ENCODE data around the gene C5AR2.
"Not testable (repeated sequence)": the region's sequence is repeated elsewhere in the genome, so short reads cannot be mapped to it uniquely, and the experiment has no call there.

Gene C5AR2

GRCh38 chr19:47379381-47379938 is 47.5 kb downstream of the C5AR2 start:
- peaks cover 83% of the 10 kb centered on the region for H3K36me3 ChIP-seq
- H3K4me3 ChIP-seq (ENCODE audit: low read depth in 1 of 2, low read length in 1 of 2), result no peak overlapping the region
- TF ChIP-seq, protein P1, sequence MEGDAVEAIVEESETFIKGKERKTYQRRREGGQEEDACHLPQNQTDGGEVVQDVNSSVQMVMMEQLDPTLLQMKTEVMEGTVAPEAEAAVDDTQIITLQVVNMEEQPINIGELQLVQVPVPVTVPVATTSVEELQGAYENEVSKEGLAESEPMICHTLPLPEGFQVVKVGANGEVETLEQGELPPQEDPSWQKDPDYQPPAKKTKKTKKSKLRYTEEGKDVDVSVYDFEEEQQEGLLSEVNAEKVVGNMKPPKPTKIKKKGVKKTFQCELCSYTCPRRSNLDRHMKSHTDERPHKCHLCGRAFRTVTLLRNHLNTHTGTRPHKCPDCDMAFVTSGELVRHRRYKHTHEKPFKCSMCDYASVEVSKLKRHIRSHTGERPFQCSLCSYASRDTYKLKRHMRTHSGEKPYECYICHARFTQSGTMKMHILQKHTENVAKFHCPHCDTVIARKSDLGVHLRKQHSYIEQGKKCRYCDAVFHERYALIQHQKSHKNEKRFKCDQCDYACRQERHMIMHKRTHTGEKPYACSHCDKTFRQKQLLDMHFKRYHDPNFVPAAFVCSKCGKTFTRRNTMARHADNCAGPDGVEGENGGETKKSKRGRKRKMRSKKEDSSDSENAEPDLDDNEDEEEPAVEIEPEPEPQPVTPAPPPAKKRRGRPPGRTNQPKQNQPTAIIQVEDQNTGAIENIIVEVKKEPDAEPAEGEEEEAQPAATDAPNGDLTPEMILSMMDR (IDR thresholded peaks at IDR 0.05), result no peak
- H3K9me3 ChIP-seq, result no peaks in the 10 kb centered on the region
- H3K27ac ChIP-seq, result peak overlapping the region; percentile 94
- H3K27me3 ChIP-seq, result no peaks in the 10 kb centered on the region
- peaks cover 66 to 69% of the 10 kb centered on the region in 2 experiments for H3K4me1 ChIP-seq (ENCODE audit: control insufficient read depth in 1 of 2, insufficient read depth in 1 of 2, low read depth in 1 of 2, low read length in 1 of 2)

DNA sequence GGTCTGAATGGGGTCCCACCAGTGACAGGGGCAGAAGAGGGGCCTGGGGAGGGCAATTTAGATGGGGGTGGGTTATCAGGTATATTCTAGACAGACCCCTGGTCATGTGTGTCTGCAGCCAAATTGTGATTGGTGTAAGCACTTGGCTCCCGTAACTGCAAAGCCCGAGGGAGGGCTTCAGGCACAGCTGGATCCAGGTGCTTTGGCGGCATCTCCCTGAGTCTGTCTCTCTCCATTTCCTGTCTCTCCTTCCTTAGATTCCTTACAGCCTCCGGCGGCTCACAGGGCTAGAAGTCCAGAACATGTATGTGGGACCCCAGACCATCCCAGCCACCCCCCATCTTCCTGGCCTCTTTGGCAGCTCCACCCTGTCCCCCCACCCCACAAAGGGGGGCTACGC is 48.6 kb downstream of the C5AR2 start:
- H3K4me3 ChIP-seq (ENCODE audit: low read depth in 1 of 2, low read length in 1 of 2), result peak overlapping the region in 1 of 2 experiments; percentile 19
- H3K27me3 ChIP-seq, result no peaks in the 10 kb centered on the region
- TF ChIP-seq, protein P1 (IDR thresholded peaks at IDR 0.05), result no peak
- H3K27ac ChIP-seq, result peak overlapping the region; percentile 94
- H3K9me3 ChIP-seq, result no peaks in the 10 kb centered on the region
- peaks cover 77 to 80% of the 10 kb centered on the region in 2 experiments for H3K4me1 ChIP-seq (ENCODE audit: control insufficient read depth in 1 of 2, insufficient read depth in 1 of 2, low read depth in 1 of 2, low read length in 1 of 2)
- peaks cover 72% of the 10 kb centered on the region for H3K36me3 ChIP-seq

DNA sequence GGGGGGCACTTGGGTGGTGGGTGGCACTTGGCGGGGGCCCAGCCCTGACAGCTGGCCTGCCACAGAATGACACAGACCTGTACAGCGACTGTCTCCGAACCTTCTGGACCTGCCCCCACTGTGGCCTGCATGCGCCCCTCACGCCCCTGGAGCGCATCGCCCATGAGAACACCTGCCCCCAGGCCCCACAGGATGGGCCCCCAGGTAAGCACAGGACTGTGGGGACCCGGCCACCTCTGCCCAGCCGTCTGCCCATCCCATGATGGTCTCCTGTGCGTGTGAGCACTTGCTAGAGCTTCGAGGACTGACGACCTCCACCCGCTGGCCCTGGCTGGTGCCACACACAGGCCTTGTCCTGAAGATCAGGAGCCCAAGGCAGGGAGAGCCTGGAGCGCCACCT is 49.1 kb downstream of the C5AR2 start:
- Histone ChIP-seq H3K9me3 (no peaks in the 10 kb centered on the region), H3K36me3 (peaks cover 66% of the 10 kb centered on the region), H3K27ac (peak overlapping the region; percentile 94), H3K27me3 (no peaks in the 10 kb centered on the region), H3K4me3 (ENCODE audit: low read depth in 1 of 2, low read length in 1 of 2) (peak overlapping the region in 1 of 2 experiments; percentile 19), H3K4me1 (ENCODE audit: control insufficient read depth in 1 of 2, insufficient read depth in 1 of 2, low read depth in 1 of 2, low read length in 1 of 2) (peaks cover 79 to 82% of the 10 kb centered on the region in 2 experiments)
- TF ChIP-seq, protein P1 (IDR thresholded peaks at IDR 0.05), result no peak

GRCh38 chr19:47381653-47382279 is 49.8 kb downstream of the C5AR2 start:
- H3K4me3 ChIP-seq (ENCODE audit: low read depth in 1 of 2, low read length in 1 of 2), result peak overlapping the region; percentile 8 to 19

DNA sequence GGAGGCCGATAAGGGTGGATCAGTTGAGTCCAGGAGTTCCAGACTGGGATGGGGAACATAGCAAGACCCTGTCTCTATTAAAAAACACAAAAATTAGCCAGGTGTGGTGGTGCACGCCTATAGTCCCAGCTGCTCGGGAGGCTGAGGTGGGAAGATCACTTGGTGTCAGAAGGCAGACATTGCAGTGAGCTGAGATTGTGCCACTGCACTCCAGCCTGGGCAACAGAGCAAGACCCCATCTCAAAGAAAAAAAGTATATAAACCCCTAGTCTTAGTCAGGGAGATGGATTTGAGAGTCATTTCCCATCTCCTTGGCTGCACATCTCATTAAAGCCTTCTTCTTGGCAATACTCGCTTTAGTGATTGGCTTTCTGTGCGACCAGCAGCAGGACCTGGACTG is 51.9 kb downstream of the C5AR2 start:
- H3K4me1 ChIP-seq (ENCODE audit: control insufficient read depth in 1 of 2, insufficient read depth in 1 of 2, low read depth in 1 of 2, low read length in 1 of 2), result peaks cover 91 to 95% of the 10 kb centered on the region in 2 experiments
- H3K9me3 ChIP-seq, H3K27me3 ChIP-seq: not testable (repeated sequence)
- peak overlapping the region in 1 of 2 experiments; percentile 19 for H3K4me3 ChIP-seq (ENCODE audit: low read depth in 1 of 2, low read length in 1 of 2)
- peak overlapping the region; percentile 94 for H3K27ac ChIP-seq
- peaks cover 39% of the 10 kb centered on the region for H3K36me3 ChIP-seq

More at GRCh38 chr19:47381653-47382279, 49.8 kb downstream of the C5AR2 start:
- peaks cover 60% of the 10 kb centered on the region for H3K36me3 ChIP-seq
- no peaks in the 10 kb centered on the region for H3K9me3 ChIP-seq
- TF ChIP-seq, protein P1 (IDR thresholded peaks at IDR 0.05), result peak; percentile 65
- H3K27ac ChIP-seq, result peak overlapping the region; percentile 94
- H3K27me3 ChIP-seq, result no peaks in the 10 kb centered on the region
- peaks cover 79 to 82% of the 10 kb centered on the region in 2 experiments for H3K4me1 ChIP-seq (ENCODE audit: control insufficient read depth in 1 of 2, insufficient read depth in 1 of 2, low read depth in 1 of 2, low read length in 1 of 2)

- peaks cover 32% of the 10 kb centered on the region for H3K36me3 ChIP-seq
- H3K27me3 ChIP-seq; H3K9me3 ChIP-seq; H3K4me3 ChIP-seq (ENCODE audit: low read depth in 1 of 2, low read length in 1 of 2): not testable (repeated sequence)
- H3K4me1 ChIP-seq (ENCODE audit: control insufficient read depth in 1 of 2, insufficient read depth in 1 of 2, low read depth in 1 of 2, low read length in 1 of 2), result peaks cover 98 to 99% of the 10 kb centered on the region in 2 experiments
- H3K27ac ChIP-seq, result peak overlapping the region; percentile 94
Observed at GRCh38 chr19:47384533-47384932, 52.6 kb downstream of the C5AR2 start.

DNA sequence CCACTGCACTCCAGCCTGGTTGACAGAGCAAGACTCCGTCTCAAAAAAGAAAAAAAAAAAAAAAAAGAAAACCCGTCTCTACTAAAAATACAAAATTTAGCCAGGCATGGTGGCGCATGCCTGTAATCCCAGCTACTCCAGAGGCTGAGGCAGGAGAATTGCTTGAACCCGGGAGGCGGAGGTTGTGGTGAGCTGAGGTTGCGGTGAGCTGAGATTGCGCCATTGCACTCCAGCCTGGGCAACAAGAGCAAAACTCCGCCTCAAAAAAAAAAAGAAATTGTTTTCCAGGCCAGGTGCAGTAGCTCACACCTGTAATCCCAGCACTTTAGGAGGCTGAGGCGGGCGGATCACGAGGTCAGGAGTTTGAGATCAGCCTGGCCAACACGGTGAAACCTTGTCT is 54.6 kb downstream of the C5AR2 start:
- not testable (repeated sequence) for H3K27me3 ChIP-seq, H3K9me3 ChIP-seq
- peaks cover 99% of the 10 kb centered on the region in 2 experiments for H3K4me1 ChIP-seq (ENCODE audit: control insufficient read depth in 1 of 2, insufficient read depth in 1 of 2, low read depth in 1 of 2, low read length in 1 of 2)
- peak overlapping the region; percentile 94 for H3K27ac ChIP-seq
- peaks cover 12% of the 10 kb centered on the region for H3K36me3 ChIP-seq
- peak overlapping the region in 1 of 2 experiments; percentile 44 for H3K4me3 ChIP-seq (ENCODE audit: low read depth in 1 of 2, low read length in 1 of 2)

- H3K4me3 ChIP-seq (ENCODE audit: low read depth in 1 of 2, low read length in 1 of 2), result peak overlapping the region; percentile 0 to 44
- H3K27me3 ChIP-seq, H3K36me3 ChIP-seq, H3K9me3 ChIP-seq: not testable (repeated sequence)
- H3K27ac ChIP-seq, result peak overlapping the region; percentile 94
- peaks cover 90 to 92% of the 10 kb centered on the region in 2 experiments for H3K4me1 ChIP-seq (ENCODE audit: control insufficient read depth in 1 of 2, insufficient read depth in 1 of 2, low read depth in 1 of 2, low read length in 1 of 2)
Observed at GRCh38 chr19:47387623-47388022, 55.6 kb downstream of the C5AR2 start.

DNA sequence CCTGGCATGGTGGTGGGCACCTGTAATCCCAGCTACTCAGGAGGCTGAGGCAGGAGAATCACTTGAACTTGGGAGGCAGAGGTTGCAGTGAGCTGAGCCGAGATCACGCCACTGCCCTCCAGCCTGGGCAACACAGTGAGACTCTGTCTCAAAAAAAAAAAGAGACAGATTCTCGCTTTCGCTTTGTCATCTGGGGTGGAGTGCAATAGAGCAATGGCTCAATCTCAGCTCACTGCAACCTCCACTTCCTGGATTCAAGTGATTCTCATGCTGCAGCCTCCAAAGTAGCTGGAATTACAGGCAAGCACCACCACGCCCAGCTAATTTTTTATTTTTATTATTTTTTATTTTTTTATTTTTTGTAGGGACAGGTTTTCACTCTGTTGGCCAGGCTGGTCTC is 56.7 kb downstream of the C5AR2 start:
- H3K9me3 ChIP-seq, H3K36me3 ChIP-seq: not testable (repeated sequence)
- H3K4me1 ChIP-seq (ENCODE audit: control insufficient read depth in 1 of 2, insufficient read depth in 1 of 2, low read depth in 1 of 2, low read length in 1 of 2), result peaks cover 79 to 81% of the 10 kb centered on the region in 2 experiments
- H3K27ac ChIP-seq, result peak overlapping the region; percentile 94
- peak overlapping the region; percentile 40 to 44 for H3K4me3 ChIP-seq (ENCODE audit: low read depth in 1 of 2, low read length in 1 of 2)
- H3K27me3 ChIP-seq, result peaks cover 14% of the 10 kb centered on the region
